Mesendoderm (in vitro differentiated cells): Measurements from ENCODE around the gene COX19. TPM values are rescaled to one million over a fixed set of nuclear protein-coding genes. Genes with fewer than 3 reads are reported as not detected.

ENCODE experiments used
- DNase-seq: peaks from one replicate; pipeline ENCODE4 v3.0.0; 2013
- H2AK5ac ChIP-seq: 2 replicates; pipeline ENCODE4 v1.6.1; 2013; ENCODE audit warnings: low read length, inconsistent platforms
- H2BK120ac ChIP-seq: 2 replicates; pipeline ENCODE4 v1.6.1; 2013; ENCODE audit warnings: low read depth, mild to moderate bottlenecking, low read length, moderate library complexity, mixed read lengths
- H2BK15ac ChIP-seq: replicated peaks from 2 replicates; pipeline ENCODE4 v1.6.1; 2013; ENCODE audit warnings: low read depth, mild to moderate bottlenecking, moderate library complexity
- H2BK5ac ChIP-seq: 2 replicates; pipeline ENCODE4 v1.6.1; 2013; ENCODE audit warnings: low read length, inconsistent platforms
- H3K18ac ChIP-seq: 2 replicates; pipeline ENCODE4 v1.6.1; 2013; ENCODE audit warnings: mild to moderate bottlenecking, low read length, mixed read lengths
- H3K23ac ChIP-seq: one replicate; pipeline ENCODE4 v1.6.1; 2013; ENCODE audit warnings: low read length
- H3K27ac ChIP-seq: 2 replicates; pipeline ENCODE4 v1.5.1; 2013; ENCODE audit warnings: low read depth, mild to moderate bottlenecking, inconsistent platforms, low read length, moderate library complexity
- H3K27me3 ChIP-seq: 2 replicates; pipeline ENCODE4 v1.6.1; 2013; ENCODE audit warnings: low read length, control low read depth, mild to moderate bottlenecking, inconsistent platforms; ENCODE audit not compliant: insufficient read depth, poor library complexity
- H3K36me3 ChIP-seq: 2 replicates; pipeline ENCODE4 v1.6.1; 2013; ENCODE audit warnings: low read length, inconsistent platforms; ENCODE audit not compliant: control insufficient read depth, insufficient read depth
- H3K4ac ChIP-seq: one replicate; pipeline ENCODE4 v1.6.1; 2013; ENCODE audit warnings: low read depth, mild to moderate bottlenecking, low read length, moderate library complexity
- H3K4me1 ChIP-seq: 2 replicates; pipeline ENCODE4 v1.6.1; 2013; ENCODE audit warnings: low read depth, low read length, inconsistent platforms; ENCODE audit not compliant: control insufficient read depth
- H3K4me2 ChIP-seq: 2 replicates; pipeline ENCODE4 v1.6.1; 2013; ENCODE audit warnings: low read length
- H3K4me3 ChIP-seq: 2 replicates; pipeline ENCODE4 v1.5.1; 2013; ENCODE audit warnings: mild to moderate bottlenecking, low read length
- H3K56ac ChIP-seq: one replicate; pipeline ENCODE4 v1.6.1; 2013; ENCODE audit warnings: low read length
- H3K79me1 ChIP-seq: 2 replicates; pipeline ENCODE4 v1.6.1; 2013; ENCODE audit warnings: low read length, inconsistent platforms
- H3K79me2 ChIP-seq: 2 replicates; pipeline ENCODE4 v1.6.1; 2013; ENCODE audit warnings: mild to moderate bottlenecking, low read length; ENCODE audit not compliant: control insufficient read depth, insufficient read depth
- H3K9ac ChIP-seq: 2 replicates; pipeline ENCODE4 v1.6.1; 2013; ENCODE audit warnings: low read length, inconsistent platforms
- H4K5ac ChIP-seq: one replicate; pipeline ENCODE4 v1.6.1; 2013; ENCODE audit warnings: low read length
- H4K8ac ChIP-seq: one replicate; pipeline ENCODE4 v1.6.1; 2013; ENCODE audit warnings: low read depth, mild to moderate bottlenecking, control low read depth, low read length, moderate library complexity
- WGBS: extraction: QIAGEN DNeasy Blood & Tissue Kit; methylation state at CpG from one replicate; pipeline ENCODE4 v1.1.7; 2013; ENCODE audit warnings: low lambda C conversion rate, missing lambda C conversion rate; ENCODE audit not compliant: insufficient coverage; ENCODE audit errors: extremely low coverage; 5-methylcytosine and 5-hydroxymethylcytosine counted together
- polyA plus RNA-seq, 2 experiments: library from polyadenylated mRNA; stranded (reverse); fragments of 200-250 nt; gene quantifications; one replicate each; pipeline ENCODE4 v1.2.3, GENCODE V29; 2013

The COX19 gene
- polyA plus RNA-seq (2013, experiment 1 of 2) = 5.7 TPM
- 5.2 TPM for polyA plus RNA-seq (2013, experiment 2 of 2)

DNA sequence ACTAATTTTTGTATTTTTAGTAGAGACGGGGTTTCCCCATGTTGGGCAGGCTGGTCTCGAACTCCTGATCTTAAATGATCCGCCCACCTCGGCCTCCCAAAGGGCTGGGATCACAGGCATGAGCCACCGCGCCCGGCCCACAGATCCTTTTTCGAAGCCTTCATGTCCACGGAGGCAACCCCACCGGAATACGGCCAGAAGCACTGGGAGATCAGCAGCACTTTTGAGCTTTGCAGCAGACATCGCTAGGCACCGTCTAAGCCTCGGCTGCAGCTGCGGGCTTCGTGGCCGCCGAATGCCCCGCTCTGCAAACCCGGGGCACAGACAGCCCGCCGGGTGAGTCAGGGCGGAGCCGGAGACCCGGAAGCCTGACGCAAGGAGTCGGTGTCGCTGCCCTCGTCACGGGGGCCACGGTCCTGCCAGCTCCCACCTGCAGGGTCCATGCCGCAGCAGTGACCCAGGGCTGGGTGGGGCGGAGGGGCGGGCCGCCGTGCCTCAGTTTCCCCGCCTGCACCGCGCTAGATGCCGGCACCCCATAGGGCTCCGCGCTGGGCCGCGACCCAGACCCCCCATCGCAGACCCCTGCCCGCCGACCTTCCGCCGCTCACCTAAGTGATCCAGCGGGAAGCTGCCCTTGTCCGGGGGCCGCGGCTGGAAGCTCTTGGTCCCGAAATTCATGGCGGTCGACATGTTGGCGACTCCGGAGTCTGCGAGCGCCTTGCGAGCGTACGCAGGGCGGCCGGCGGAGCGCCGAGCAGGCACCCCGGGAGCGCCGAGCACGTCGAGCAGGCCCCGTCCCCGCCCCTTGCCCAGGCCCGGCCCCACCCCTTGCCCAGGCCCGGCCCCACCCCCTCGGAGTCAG, at the start of gene COX19:
COX19 (minus strand) TSS at position 730 of the 862 bp plus-strand sequence; CDS start at position 690, 40 bp downstream.
- Histone ChIP-seq H3K18ac (peak within 1 kb of the TSS; percentile 83), H3K27ac (peak within 1 kb of the TSS; percentile 40), H3K4ac (peak within 1 kb of the TSS; percentile 82), H3K9ac (peak within 1 kb of the TSS; percentile 95), H3K4me1 (peaks cover 2% of the 10 kb centered on the region), H3K27me3 (no peaks in the 10 kb centered on the region), H3K79me2 (peaks cover 17% of the 10 kb centered on the region), H3K4me3 (peak within 1 kb of the TSS; percentile 99), H4K5ac (no peak within 1 kb of the TSS), H3K23ac (peak within 1 kb of the TSS; percentile 66), H2BK15ac (no peak within 1 kb of the TSS), H3K4me2 (peak within 1 kb of the TSS; percentile 73), H2BK5ac (no peak within 1 kb of the TSS), H2AK5ac (no peak within 1 kb of the TSS), H3K36me3 (peaks cover 9% of the 10 kb centered on the region), H3K56ac (peak within 1 kb of the TSS; percentile 98), H3K79me1 (peaks cover 12% of the 10 kb centered on the region), H4K8ac (no peak within 1 kb of the TSS), H2BK120ac (no peak within 1 kb of the TSS)
- WGBS = no CpG with 5 or more reads among the region's 78 CpGs
- peak; percentile 92 for DNase-seq

DNA sequence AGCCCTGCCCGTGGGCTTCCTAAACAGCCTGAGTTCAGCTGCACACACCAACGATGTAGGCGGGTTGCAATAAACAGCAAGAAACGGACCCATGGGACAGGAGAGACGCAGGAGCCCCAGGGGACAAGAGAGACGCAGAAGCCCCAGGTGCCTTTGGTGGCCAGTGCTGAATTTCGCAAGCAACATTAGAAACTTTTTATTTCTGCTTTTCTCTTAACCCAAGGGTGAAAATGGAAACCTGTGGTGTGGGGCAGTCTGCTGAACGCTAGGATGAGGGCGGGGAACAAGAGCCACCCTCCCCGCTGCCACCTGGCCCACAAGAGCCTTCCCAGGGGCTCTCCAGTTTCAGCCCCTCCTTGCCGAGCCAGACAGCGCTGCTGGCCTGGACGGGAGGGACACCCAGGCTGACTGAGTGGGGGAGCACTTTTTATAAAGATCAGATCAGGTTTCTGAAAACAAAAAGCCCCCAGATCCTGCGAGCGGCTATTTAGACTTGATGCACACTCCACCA, 49.0 kb upstream of the COX19 start:
- H4K8ac ChIP-seq = no peak overlapping the region
- no peak overlapping the region for H3K4me3 ChIP-seq
- H3K4ac ChIP-seq = no peak overlapping the region
- H2BK15ac ChIP-seq = no peak overlapping the region
- DNase-seq = no peak
- no CpG with 5 or more reads among the region's 15 CpGs for WGBS
- H3K36me3 ChIP-seq = no peaks in the 10 kb centered on the region
- no peak overlapping the region for H3K56ac ChIP-seq
- no peak overlapping the region for H4K5ac ChIP-seq
- H3K23ac ChIP-seq = no peak overlapping the region
- no peak overlapping the region for H2BK120ac ChIP-seq
- no peaks in the 10 kb centered on the region for H3K4me1 ChIP-seq
- no peaks in the 10 kb centered on the region for H3K79me2 ChIP-seq
- H2AK5ac ChIP-seq = no peak overlapping the region
- no peak overlapping the region for H3K18ac ChIP-seq
- no peaks in the 10 kb centered on the region for H3K27me3 ChIP-seq
- no peak overlapping the region for H2BK5ac ChIP-seq
- no peak overlapping the region for H3K9ac ChIP-seq
- H3K27ac ChIP-seq = no peak overlapping the region
- no peak overlapping the region for H3K4me2 ChIP-seq
- H3K79me1 ChIP-seq = no peaks in the 10 kb centered on the region

GRCh38 chr7:1022801-1023465, 47.6 kb upstream of the COX19 start:
- H2AK5ac ChIP-seq = no peak overlapping the region
- H3K79me2 ChIP-seq = no peaks in the 10 kb centered on the region
- no peak for DNase-seq
- no CpG with 5 or more reads among the region's 45 CpGs for WGBS
- no peaks in the 10 kb centered on the region for H3K27me3 ChIP-seq
- H3K4me2 ChIP-seq = no peak overlapping the region
- H3K36me3 ChIP-seq = no peaks in the 10 kb centered on the region
- no peak overlapping the region for H2BK120ac ChIP-seq
- no peak overlapping the region for H3K9ac ChIP-seq
- H3K56ac ChIP-seq = no peak overlapping the region
- no peak overlapping the region for H3K27ac ChIP-seq
- H4K5ac ChIP-seq = no peak overlapping the region
- no peak overlapping the region for H3K23ac ChIP-seq
- H3K4me3 ChIP-seq = no peak overlapping the region
- H2BK5ac ChIP-seq = no peak overlapping the region
- no peaks in the 10 kb centered on the region for H3K79me1 ChIP-seq
- no peak overlapping the region for H3K18ac ChIP-seq
- H3K4ac ChIP-seq = no peak overlapping the region
- no peaks in the 10 kb centered on the region for H3K4me1 ChIP-seq
- no peak overlapping the region for H2BK15ac ChIP-seq
- H4K8ac ChIP-seq = no peak overlapping the region

GRCh38 chr7:1022356-1022755, 47.0 kb upstream of the COX19 start:
- Histone ChIP-seq H4K8ac (no peak overlapping the region), H4K5ac (no peak overlapping the region), H3K4ac (no peak overlapping the region), H3K27me3 (no peaks in the 10 kb centered on the region), H3K79me2 (no peaks in the 10 kb centered on the region), H2BK120ac (no peak overlapping the region), H3K56ac (no peak overlapping the region), H2BK15ac (no peak overlapping the region), H3K9ac (no peak overlapping the region), H3K79me1 (no peaks in the 10 kb centered on the region), H3K23ac (no peak overlapping the region), H2AK5ac (no peak overlapping the region), H3K36me3 (no peaks in the 10 kb centered on the region), H3K18ac (no peak overlapping the region), H2BK5ac (no peak overlapping the region), H3K4me2 (no peak overlapping the region), H3K4me3 (no peak overlapping the region), H3K4me1 (no peaks in the 10 kb centered on the region), H3K27ac (no peak overlapping the region)
- no peak for DNase-seq
- no CpG with 5 or more reads among the region's 17 CpGs for WGBS

GRCh38 chr7:1021931-1022330, 46.6 kb upstream of the COX19 start:
- no peak for DNase-seq
- H3K4me2 ChIP-seq = no peak overlapping the region
- H4K8ac ChIP-seq = no peak overlapping the region
- no peak overlapping the region for H2BK15ac ChIP-seq
- H3K18ac ChIP-seq = no peak overlapping the region
- H3K27me3 ChIP-seq = no peaks in the 10 kb centered on the region
- H2BK120ac ChIP-seq = no peak overlapping the region
- no peaks in the 10 kb centered on the region for H3K4me1 ChIP-seq
- no peak overlapping the region for H3K4ac ChIP-seq
- no peak overlapping the region for H3K23ac ChIP-seq
- no peak overlapping the region for H3K4me3 ChIP-seq
- no peak overlapping the region for H2AK5ac ChIP-seq
- H4K5ac ChIP-seq = no peak overlapping the region
- no peak overlapping the region for H3K27ac ChIP-seq
- H2BK5ac ChIP-seq = no peak overlapping the region
- H3K9ac ChIP-seq = no peak overlapping the region
- no peak overlapping the region for H3K56ac ChIP-seq
- no peaks in the 10 kb centered on the region for H3K79me1 ChIP-seq
- no peaks in the 10 kb centered on the region for H3K36me3 ChIP-seq
- no CpG with 5 or more reads among the region's 25 CpGs for WGBS
- H3K79me2 ChIP-seq = no peaks in the 10 kb centered on the region
